PC-3 (cell line): ENCODE measurements around the gene C10orf62. TPM values are rescaled to one million over a fixed set of nuclear protein-coding genes. Genes with fewer than 3 reads are reported as not detected.
"Not testable (repeated sequence)": the region's sequence is repeated elsewhere in the genome, so short reads cannot be mapped to it uniquely, and the experiment has no call there.

Source experiments
- ATAC-seq: fragments of 200-7000 bp; cut with Tn5 transposase; 2 replicates; pipeline ENCODE4 v1.9.1; 2020; ENCODE audit warnings: mild to moderate bottlenecking, moderate library complexity
- BruUV-seq: library from RNA; stranded (reverse); fragments of 400-500 nt; replicated peaks from 2 replicates; lab custom pipeline; 2021; lab: Mats Ljungman, UMichigan
- CTCF ChIA-PET: fragments of 300-600 bp; sonication (Branson Sonifier 250); formaldehyde crosslinking; loops from one replicate; lab custom pipeline; 2022; ENCODE audit warnings: antibody characterized with exemption; lab: Charles Lee
- POLR2A ChIA-PET: fragments of 300-600 bp; sonication (Branson Sonifier 250); formaldehyde crosslinking; loops from one replicate; lab custom pipeline; 2022; ENCODE audit warnings: antibody characterized with exemption; ENCODE audit not compliant: unreplicated experiment; lab: Charles Lee
- DNase-seq: peaks from one replicate; pipeline ENCODE4 v3.0.0-alpha.2; 2015
- H2AFZ ChIP-seq: fragments of 300-600 bp; sonication (generic); 2 replicates; pipeline ENCODE4 v1.6.0; 2016; ENCODE audit warnings: antibody characterized with exemption, low read length
- H3F3A ChIP-seq: fragments of 300-600 bp; sonication (generic); one replicate; pipeline ENCODE4 v1.6.0; 2017; ENCODE audit warnings: antibody characterized with exemption, low read length, control low read depth, mild to moderate bottlenecking; ENCODE audit not compliant: unreplicated experiment
- H3K27ac ChIP-seq: fragments of 300-600 bp; sonication (generic); 2 replicates; pipeline ENCODE4 v1.5.1; 2016; ENCODE audit warnings: mild to moderate bottlenecking, low read length
- H3K27me3 ChIP-seq: fragments of 300-600 bp; sonication (generic); 2 replicates; pipeline ENCODE4 v1.6.1; 2016; ENCODE audit warnings: low read length, mixed read lengths
- H3K36me3 ChIP-seq: fragments of 300-600 bp; sonication (generic); 2 replicates; pipeline ENCODE4 v1.6.1; 2016; ENCODE audit warnings: low read depth, mixed run types, low read length, mixed read lengths
- H3K4me1 ChIP-seq: fragments of 300-600 bp; sonication (generic); 2 replicates; pipeline ENCODE4 v1.5.1; 2016; ENCODE audit warnings: low read length; ENCODE audit not compliant: insufficient read depth
- H3K4me2 ChIP-seq: fragments of 300-600 bp; sonication (generic); 2 replicates; pipeline ENCODE4 v1.6.0; 2016; ENCODE audit warnings: low read length
- H3K4me3 ChIP-seq: fragments of 300-600 bp; sonication (generic); 2 replicates; pipeline ENCODE4 v1.5.1; 2016; ENCODE audit warnings: mild to moderate bottlenecking, low read length, mixed read lengths
- H3K79me2 ChIP-seq: fragments of 300-600 bp; sonication (generic); 2 replicates; pipeline ENCODE4 v1.6.1; 2017; ENCODE audit warnings: low read length, mixed read lengths
- H3K9ac ChIP-seq: fragments of 300-600 bp; sonication (generic); 2 replicates; pipeline ENCODE4 v1.6.0; 2016; ENCODE audit warnings: mild to moderate bottlenecking, low read length
- H3K9me2 ChIP-seq: fragments of 300-600 bp; sonication (generic); replicated peaks from 2 replicates; pipeline ENCODE4 v1.6.1; 2016; ENCODE audit warnings: mixed run types, low read length, mixed read lengths
- H3K9me3 ChIP-seq: fragments of 300-600 bp; sonication (generic); 2 replicates; pipeline ENCODE4 v1.6.1; 2016; ENCODE audit warnings: low read length, mixed read lengths
- H4K20me1 ChIP-seq: fragments of 300-600 bp; sonication (generic); 2 replicates; pipeline ENCODE4 v1.6.1; 2016; ENCODE audit warnings: low read length, mixed read lengths
- intact Hi-C: fragments of 100-400 bp; cut with micrococcal nuclease; formaldehyde crosslinking; loops from 2 replicates; pipeline ENCODE4 v1.9.0; 2023
- total RNA-seq: library from RNA; depleted of rRNA; stranded (reverse); fragments of >200 nt; gene quantifications from 2 replicates; pipeline ENCODE4 v1.2.3, GENCODE V29; 2014

C10orf62 gene
- total RNA-seq, 1 experiment from 2014 or later = not detected

DNA sequence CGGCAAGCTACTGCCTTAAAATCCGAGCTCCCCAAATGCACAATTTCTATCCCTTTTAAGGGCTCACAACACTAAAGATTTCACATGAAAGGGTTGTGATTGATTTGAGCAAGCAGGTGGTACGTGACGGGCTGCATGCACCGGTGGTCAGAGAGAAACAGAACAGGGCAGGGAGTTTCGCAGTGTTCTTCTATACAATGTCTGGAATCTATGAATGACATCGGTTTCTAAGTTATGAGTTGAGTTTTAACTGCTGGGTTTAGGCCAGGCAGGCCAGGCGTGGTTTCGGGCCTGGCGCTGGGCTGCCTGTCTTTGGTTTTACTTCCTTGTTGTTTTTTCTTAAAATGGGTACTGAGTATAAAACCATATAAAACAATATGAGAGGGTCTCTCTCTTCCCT is 34.0 kb upstream of the C10orf62 start:
- H3K36me3 ChIP-seq, DNase-seq, H3K4me1 ChIP-seq, POLR2A ChIA-PET, H2AFZ ChIP-seq, H3K9me3 ChIP-seq, H3K9ac ChIP-seq, H3F3A ChIP-seq, CTCF ChIA-PET, H3K27ac ChIP-seq, H3K9me2 ChIP-seq, H3K4me2 ChIP-seq, ATAC-seq, H3K27me3 ChIP-seq, H3K79me2 ChIP-seq, H3K4me3 ChIP-seq, H4K20me1 ChIP-seq, BruUV-seq: not testable (repeated sequence)
- intact Hi-C loops = loop anchor here (10.0 kb wide), 1 partner anchor 59 kb away; no protein-coding TSS in a partner anchor

GRCh38 chr10:97560731-97561381 is 28.7 kb upstream of the C10orf62 start:
- ATAC-seq, H3K9me2 ChIP-seq, H4K20me1 ChIP-seq, H3K79me2 ChIP-seq, BruUV-seq, H3K27me3 ChIP-seq, CTCF ChIA-PET, H3F3A ChIP-seq, H3K4me3 ChIP-seq, H3K4me1 ChIP-seq, H3K4me2 ChIP-seq, POLR2A ChIA-PET, DNase-seq, H2AFZ ChIP-seq, H3K27ac ChIP-seq, H3K9ac ChIP-seq, H3K36me3 ChIP-seq, intact Hi-C loops, H3K9me3 ChIP-seq: not testable (repeated sequence)

DNA sequence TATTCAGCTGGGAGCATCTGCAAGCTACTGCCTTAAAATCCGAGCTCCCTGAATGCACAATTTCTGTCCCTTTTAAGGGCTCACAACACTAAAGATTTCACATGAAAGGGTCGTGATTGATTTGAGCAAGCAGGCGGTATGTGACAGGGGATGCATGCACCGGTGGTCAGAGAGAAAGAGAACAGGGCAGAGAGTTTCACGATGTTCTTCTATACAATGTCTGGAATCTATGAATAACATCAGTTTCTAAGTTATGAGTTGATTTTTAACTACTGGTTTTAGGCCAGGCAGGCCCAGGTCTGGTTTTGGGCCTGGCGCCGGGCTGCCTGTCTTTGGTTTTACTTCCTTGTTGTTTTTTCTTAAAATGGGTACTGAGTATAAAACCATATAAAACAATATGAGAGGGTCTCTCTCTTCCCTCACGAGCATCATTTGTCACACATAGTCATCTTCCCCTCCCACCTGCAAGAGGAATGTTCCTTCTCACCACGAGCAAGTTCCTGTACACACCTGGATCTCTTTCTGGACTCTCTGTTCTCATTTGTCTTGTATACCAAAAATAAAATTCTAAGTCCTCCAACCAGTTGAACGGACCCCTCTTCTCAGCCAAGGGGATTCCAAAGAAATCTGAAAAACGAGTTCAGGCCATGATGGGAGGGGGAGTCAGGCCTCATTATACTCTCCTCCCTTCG is 28.0 kb upstream of the C10orf62 start:
- H2AFZ ChIP-seq, H3K36me3 ChIP-seq, H3K9me2 ChIP-seq, DNase-seq, H3K9me3 ChIP-seq, ATAC-seq, POLR2A ChIA-PET, H3F3A ChIP-seq, H3K4me1 ChIP-seq, H3K27ac ChIP-seq, CTCF ChIA-PET, H3K27me3 ChIP-seq, BruUV-seq, intact Hi-C loops, H3K4me2 ChIP-seq, H3K9ac ChIP-seq, H3K79me2 ChIP-seq, H4K20me1 ChIP-seq, H3K4me3 ChIP-seq: not testable (repeated sequence)

DNA sequence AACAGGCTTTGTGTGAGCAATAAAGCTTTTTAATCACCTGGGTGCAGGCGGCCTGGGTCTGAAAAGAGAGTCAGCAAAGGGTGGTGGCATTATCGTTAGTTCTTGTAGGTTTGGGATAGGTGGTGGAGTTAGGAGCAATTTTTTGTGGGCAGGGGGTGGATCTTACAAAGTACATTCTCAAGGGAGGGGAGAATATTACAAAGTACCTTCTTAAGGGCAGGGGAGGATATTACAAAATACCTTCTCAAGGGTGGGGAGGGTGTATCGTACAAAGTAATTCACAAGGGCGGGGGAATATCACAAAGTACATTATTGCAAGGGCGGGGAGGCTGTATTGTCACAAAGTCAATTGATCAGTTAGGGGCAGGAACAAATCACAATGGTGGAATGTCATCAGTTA is 27.2 kb upstream of the C10orf62 start:
- intact Hi-C loops, H3K4me3 ChIP-seq, H3K4me2 ChIP-seq, DNase-seq, POLR2A ChIA-PET, H3K9ac ChIP-seq, H2AFZ ChIP-seq, H3K9me3 ChIP-seq, H4K20me1 ChIP-seq, H3K9me2 ChIP-seq, H3F3A ChIP-seq, H3K36me3 ChIP-seq, BruUV-seq, CTCF ChIA-PET, H3K79me2 ChIP-seq, H3K27me3 ChIP-seq, ATAC-seq, H3K27ac ChIP-seq: not testable (repeated sequence)
- H3K4me1 ChIP-seq = peaks cover 11% of the 10 kb centered on the region
